Keratinocyte (primary cell): Measurements from ENCODE around the gene JAZF1. TPM values are rescaled to one million over a fixed set of nuclear protein-coding genes. Genes with fewer than 3 reads are reported as not detected.

Experiments used
- DNase-seq: peaks from one replicate; pipeline ENCODE4 v3.0.0-alpha.2; 2011; ENCODE audit warnings: low read depth, missing footprints, low spot score
- FAIRE-seq: peaks from 2 replicates; lab custom pipeline; 2011; peaks lifted over from hg19 to GRCh38; lab: Jason Lieb, UNC
- H2AFZ ChIP-seq: 2 replicates; pipeline ENCODE4 v1.6.0; 2012; ENCODE audit warnings: low read length, control low read depth, inconsistent platforms; ENCODE audit not compliant: control insufficient read depth
- H3K27ac ChIP-seq: 2 replicates; pipeline ENCODE4 v1.5.1; 2011; ENCODE audit warnings: low read length; ENCODE audit not compliant: control insufficient read depth, insufficient read depth
- H3K27me3 ChIP-seq: 3 replicates; pipeline ENCODE4 v1.6.0; 2011; ENCODE audit warnings: low read length; ENCODE audit not compliant: control insufficient read depth, insufficient read depth; ENCODE audit errors: extremely low read depth
- H3K36me3 ChIP-seq, 2 experiments: 2 replicates in 1 of 2; 3 replicates in 1 of 2; pipeline ENCODE4 v1.5.1; 2011; ENCODE audit warnings: low read length in 2 of 2, mild to moderate bottlenecking in 1 of 2; ENCODE audit not compliant: control insufficient read depth in 2 of 2, insufficient read depth in 2 of 2; ENCODE audit errors: extremely low read depth in 1 of 2
- H3K4me1 ChIP-seq: 3 replicates; pipeline ENCODE4 v1.5.1; 2011; ENCODE audit warnings: low read length; ENCODE audit not compliant: control insufficient read depth, insufficient read depth; ENCODE audit errors: extremely low read depth
- H3K4me2 ChIP-seq: 3 replicates; pipeline ENCODE4 v1.6.0; 2011; ENCODE audit warnings: low read depth, low read length; ENCODE audit not compliant: control insufficient read depth, insufficient read depth; ENCODE audit errors: extremely low read depth
- H3K4me3 ChIP-seq, 3 experiments: fragments of 200-600 bp in 1 of 3; sonication (generic) in 1 of 3; 2 replicates in 2 of 3; 3 replicates in 1 of 3; pipeline ENCODE4 v1.5.1; 2011 to 2016; ENCODE audit warnings: low read length in 3 of 3, mild to moderate bottlenecking in 3 of 3, control low read depth in 2 of 3, inconsistent platforms in 1 of 3, low read depth in 1 of 3, mixed read lengths in 1 of 3, mixed run types in 1 of 3, moderate library complexity in 1 of 3; ENCODE audit not compliant: control insufficient read depth in 2 of 3, insufficient read depth in 2 of 3; ENCODE audit errors: extremely low read depth in 1 of 3
- H3K79me2 ChIP-seq: 2 replicates; pipeline ENCODE4 v1.6.0; 2012; ENCODE audit warnings: low read length; ENCODE audit not compliant: control insufficient read depth, insufficient read depth
- H3K9ac ChIP-seq: 3 replicates; pipeline ENCODE4 v1.6.0; 2011; ENCODE audit warnings: low read length; ENCODE audit not compliant: control insufficient read depth, insufficient read depth; ENCODE audit errors: extremely low read depth
- H3K9me1 ChIP-seq: 3 replicates; pipeline ENCODE4 v1.6.0; 2011; ENCODE audit warnings: low read length; ENCODE audit not compliant: control insufficient read depth, insufficient read depth; ENCODE audit errors: extremely low read depth
- H3K9me3 ChIP-seq: 2 replicates; pipeline ENCODE4 v1.5.1; 2012; ENCODE audit warnings: low read depth, low read length; ENCODE audit not compliant: control insufficient read depth
- H4K20me1 ChIP-seq: 3 replicates; pipeline ENCODE4 v1.6.0; 2011; ENCODE audit warnings: low read length; ENCODE audit not compliant: control insufficient read depth, insufficient read depth; ENCODE audit errors: extremely low read depth
- EZH2 ChIP-seq: IDR thresholded peaks from one replicate; pipeline ENCODE4 v1.6.1; 2012; ENCODE audit warnings: inconsistent platforms, mild to moderate bottlenecking, low read length, moderate library complexity
- dilution Hi-C: fragments of 300-500 bp; cut with MboI; formaldehyde crosslinking; loops from one replicate; pipeline ENCODE4 v1.7.0; 2020; ENCODE audit warnings: low sequenced_read_pairs; ENCODE audit not compliant: extremely low pct_ligation_motif_present
- polyA plus RNA-seq, 5 experiments: library from polyadenylated mRNA; depleted of rRNA in 3 of 5; stranded (reverse) in 3 of 5; stranded (forward) in 1 of 5; unstranded in 1 of 5; fragments of >200 nt; gene quantifications; 1 replicate in 1 of 5; 2 replicates in 3 of 5; 3 replicates in 1 of 5; pipeline versions ENCODE4 v1.2.1 to v1.2.3, GENCODE V29; 2011 to 2012; ENCODE audit warnings: missing spikeins in 2 of 5, low read depth in 1 of 5, low replicate concordance in 1 of 5
- TF ChIP-seq, protein P1 (sequence below), 3 experiments: IDR thresholded peaks in 1 of 3; conservative IDR thresholded peaks in 1 of 3; optimal IDR thresholded peaks in 1 of 3; 2 replicates in 2 of 3; 3 replicates in 1 of 3; pipeline versions ENCODE3 to v1.5.1; 2011; ENCODE audit warnings: low read length in 3 of 3, mild to moderate bottlenecking in 3 of 3, moderate library complexity in 2 of 3, control low read depth in 1 of 3, inconsistent platforms in 1 of 3; ENCODE audit not compliant: insufficient read depth in 2 of 3; ENCODE audit errors: extremely low read depth in 1 of 3

Gene JAZF1
- polyA plus RNA-seq, 1 donor (not counting 4 experiments of a cell fraction or from before 2014, with no cell fraction given): 2.5 TPM

DNA sequence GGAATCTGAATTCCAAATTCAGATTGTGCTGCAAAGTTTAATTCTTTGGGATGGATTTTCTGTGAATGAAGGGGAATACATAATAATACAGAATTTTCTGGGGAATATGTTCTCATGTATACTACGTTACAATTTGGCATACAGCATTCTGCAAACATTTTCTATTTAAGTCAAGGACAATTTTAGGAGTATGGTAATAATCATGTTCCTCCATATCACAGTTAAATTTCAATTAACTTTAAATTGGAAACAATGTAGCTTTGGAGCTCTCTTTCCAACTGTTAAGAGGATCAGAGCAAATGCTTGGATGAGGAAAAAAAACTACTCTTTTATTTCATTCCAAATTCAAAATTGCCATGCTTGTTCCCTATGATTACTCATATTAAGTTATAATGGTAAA is 217.5 kb downstream of the JAZF1 start:
- H2AFZ ChIP-seq: no peak overlapping the region
- no peak for DNase-seq
- no peak for FAIRE-seq
- no peaks in the 10 kb centered on the region for H3K4me1 ChIP-seq
- dilution Hi-C loops: no loop called here
- H3K36me3 ChIP-seq: no peaks in the 10 kb centered on the region
- no peaks in the 10 kb centered on the region for H3K27me3 ChIP-seq
- no peaks in the 10 kb centered on the region for H3K9me1 ChIP-seq
- H4K20me1 ChIP-seq: no peaks in the 10 kb centered on the region
- H3K4me2 ChIP-seq: no peak overlapping the region
- H3K27ac ChIP-seq: no peak overlapping the region
- no peak overlapping the region for H3K9ac ChIP-seq
- H3K9me3 ChIP-seq: no peaks in the 10 kb centered on the region
- no peak overlapping the region for H3K4me3 ChIP-seq
- no peaks in the 10 kb centered on the region for H3K79me2 ChIP-seq
- TF ChIP-seq EZH2: no peak
- TF ChIP-seq, protein P1, sequence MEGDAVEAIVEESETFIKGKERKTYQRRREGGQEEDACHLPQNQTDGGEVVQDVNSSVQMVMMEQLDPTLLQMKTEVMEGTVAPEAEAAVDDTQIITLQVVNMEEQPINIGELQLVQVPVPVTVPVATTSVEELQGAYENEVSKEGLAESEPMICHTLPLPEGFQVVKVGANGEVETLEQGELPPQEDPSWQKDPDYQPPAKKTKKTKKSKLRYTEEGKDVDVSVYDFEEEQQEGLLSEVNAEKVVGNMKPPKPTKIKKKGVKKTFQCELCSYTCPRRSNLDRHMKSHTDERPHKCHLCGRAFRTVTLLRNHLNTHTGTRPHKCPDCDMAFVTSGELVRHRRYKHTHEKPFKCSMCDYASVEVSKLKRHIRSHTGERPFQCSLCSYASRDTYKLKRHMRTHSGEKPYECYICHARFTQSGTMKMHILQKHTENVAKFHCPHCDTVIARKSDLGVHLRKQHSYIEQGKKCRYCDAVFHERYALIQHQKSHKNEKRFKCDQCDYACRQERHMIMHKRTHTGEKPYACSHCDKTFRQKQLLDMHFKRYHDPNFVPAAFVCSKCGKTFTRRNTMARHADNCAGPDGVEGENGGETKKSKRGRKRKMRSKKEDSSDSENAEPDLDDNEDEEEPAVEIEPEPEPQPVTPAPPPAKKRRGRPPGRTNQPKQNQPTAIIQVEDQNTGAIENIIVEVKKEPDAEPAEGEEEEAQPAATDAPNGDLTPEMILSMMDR (optimal IDR thresholded peaks at IDR 0.05 in 1 of 3, IDR thresholded peaks at IDR 0.05 in 1 of 3, conservative IDR thresholded peaks at IDR 0.05 in 1 of 3; ENCODE audit: extremely low read depth in 1 of 3, insufficient read depth in 2 of 3, low read length in 3 of 3): no peak

- Histone ChIP-seq H3K36me3 (no peaks in the 10 kb centered on the region), H3K4me2 (no peak overlapping the region), H3K27me3 (no peaks in the 10 kb centered on the region), H3K79me2 (no peaks in the 10 kb centered on the region), H3K9ac (no peak overlapping the region), H3K4me3 (no peak overlapping the region), H3K27ac (no peak overlapping the region), H3K9me1 (no peaks in the 10 kb centered on the region), H2AFZ (no peak overlapping the region), H4K20me1 (no peaks in the 10 kb centered on the region), H3K4me1 (no peaks in the 10 kb centered on the region), H3K9me3 (no peaks in the 10 kb centered on the region)
- FAIRE-seq (no peak), DNase-seq (no peak)
- TF ChIP-seq, protein P1 (optimal IDR thresholded peaks at IDR 0.05 in 1 of 3, IDR thresholded peaks at IDR 0.05 in 1 of 3, conservative IDR thresholded peaks at IDR 0.05 in 1 of 3; ENCODE audit: extremely low read depth in 1 of 3, insufficient read depth in 2 of 3, low read length in 3 of 3): no peak
- TF ChIP-seq EZH2: no peak
- dilution Hi-C loops: no loop called here
Measured at GRCh38 chr7:27962273-27962672, 218.3 kb downstream of the JAZF1 start.
